Measurements from ENCODE around the gene IRF4.

GRCh38 chr6:393391-394221 is 2.1 kb downstream of the IRF4 start:
- TF ChIP-seq EZH2phosphoT487 (IDR thresholded peaks at IDR 0.05; ENCODE audit: low read length), result no peak
- no peak for TF ChIP-seq CTCF (IDR thresholded peaks at IDR 0.05; ENCODE audit: low read length)
- no peak for TF ChIP-seq EZH2 (optimal IDR thresholded peaks at IDR 0.05; ENCODE audit: low read depth, low read length)

Data from MM.1S (cell line).